ENCODE data around the gene LRRC10B. TPM values are rescaled to one million over a fixed set of nuclear protein-coding genes. Genes with fewer than 3 reads are reported as not detected.

LRRC10B gene
- total and polyA plus RNA-seq, 4 donors, result 9.2 to 29.3 (median 11.5) TPM

DNA sequence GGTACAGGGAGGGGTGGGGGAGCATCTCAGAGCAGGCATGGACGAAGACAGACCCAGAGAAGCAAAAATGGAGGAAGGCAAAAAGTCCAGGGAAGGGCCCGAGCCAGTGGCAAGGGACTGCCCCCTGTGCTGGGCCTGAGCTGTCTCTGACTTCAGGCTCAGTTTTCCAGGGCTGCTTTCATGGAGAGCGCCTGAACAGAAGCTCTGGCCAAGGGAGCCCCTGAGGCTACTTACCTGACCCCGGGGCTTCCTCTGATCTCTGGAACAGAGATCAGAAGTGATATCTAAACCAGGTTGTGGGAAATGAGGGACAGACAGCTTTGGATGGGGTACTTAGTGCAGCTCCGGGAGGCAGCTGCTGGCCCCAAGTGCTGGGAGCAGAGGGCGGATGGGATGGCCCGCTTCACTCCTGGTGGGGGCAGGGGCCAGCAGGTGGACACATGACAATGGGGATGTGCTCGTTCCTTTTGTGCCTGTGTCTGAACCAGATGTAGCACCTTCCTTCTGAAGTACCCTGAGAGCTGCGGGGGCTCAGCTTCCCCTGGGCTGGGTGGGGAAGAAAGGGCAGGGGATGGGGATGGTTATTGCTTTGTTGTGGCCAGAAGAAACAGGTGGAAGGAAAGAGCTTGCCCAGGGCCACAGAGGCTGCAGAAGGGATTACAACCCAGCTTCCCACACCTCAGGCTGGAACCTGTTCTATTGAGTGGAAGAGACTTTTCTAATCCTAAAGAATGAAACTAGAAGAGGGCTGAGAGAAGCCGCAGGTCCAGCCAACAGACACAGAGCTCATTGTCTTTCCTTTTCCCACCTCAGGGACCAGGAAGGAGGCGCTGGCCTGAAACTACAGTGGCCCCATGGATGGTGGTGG is 5.7 kb downstream of the LRRC10B start:
- peaks cover 0 to 6% (median 4%) of the 10 kb centered on the region in 3 donors for H3K27me3 ChIP-seq (ENCODE audit: control insufficient read depth in 3 of 3, insufficient read depth in 3 of 3, low read length in 2 of 3)
- ATAC-seq (ENCODE audit: insufficient read depth, low FRiP score) (no peak), DNase-seq (no peak)
- no peak overlapping the region for H3K4me3 ChIP-seq
- peaks cover 0 to 19% (median 4%) of the 10 kb centered on the region in 5 donors for H3K4me1 ChIP-seq (ENCODE audit: control insufficient read depth in 5 of 5, insufficient read depth in 5 of 5, low read length in 5 of 5)
- no peak overlapping the region for H3K27ac ChIP-seq (ENCODE audit: low read depth in 1 of 2, low read length in 1 of 2)
- TF ChIP-seq, protein P1, sequence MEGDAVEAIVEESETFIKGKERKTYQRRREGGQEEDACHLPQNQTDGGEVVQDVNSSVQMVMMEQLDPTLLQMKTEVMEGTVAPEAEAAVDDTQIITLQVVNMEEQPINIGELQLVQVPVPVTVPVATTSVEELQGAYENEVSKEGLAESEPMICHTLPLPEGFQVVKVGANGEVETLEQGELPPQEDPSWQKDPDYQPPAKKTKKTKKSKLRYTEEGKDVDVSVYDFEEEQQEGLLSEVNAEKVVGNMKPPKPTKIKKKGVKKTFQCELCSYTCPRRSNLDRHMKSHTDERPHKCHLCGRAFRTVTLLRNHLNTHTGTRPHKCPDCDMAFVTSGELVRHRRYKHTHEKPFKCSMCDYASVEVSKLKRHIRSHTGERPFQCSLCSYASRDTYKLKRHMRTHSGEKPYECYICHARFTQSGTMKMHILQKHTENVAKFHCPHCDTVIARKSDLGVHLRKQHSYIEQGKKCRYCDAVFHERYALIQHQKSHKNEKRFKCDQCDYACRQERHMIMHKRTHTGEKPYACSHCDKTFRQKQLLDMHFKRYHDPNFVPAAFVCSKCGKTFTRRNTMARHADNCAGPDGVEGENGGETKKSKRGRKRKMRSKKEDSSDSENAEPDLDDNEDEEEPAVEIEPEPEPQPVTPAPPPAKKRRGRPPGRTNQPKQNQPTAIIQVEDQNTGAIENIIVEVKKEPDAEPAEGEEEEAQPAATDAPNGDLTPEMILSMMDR (IDR thresholded peaks at IDR 0.05; ENCODE audit: control extremely low read depth, extremely low read depth), result no peak
- WGBS, 2 donors, result 72 to 86% methylated on average over 11 of the region's 11 CpGs
- no peaks in the 10 kb centered on the region for H3K9me3 ChIP-seq (ENCODE audit: control insufficient read depth in 4 of 4, insufficient read depth in 3 of 4, low read length in 3 of 4)
- no peaks in the 10 kb centered on the region for H3K36me3 ChIP-seq (ENCODE audit: control insufficient read depth in 4 of 4, insufficient read depth in 4 of 4, low read length in 4 of 4)
- no peak overlapping the region for H3K9ac ChIP-seq (ENCODE audit: insufficient read depth in 1 of 2, low read length in 2 of 2)

DNA sequence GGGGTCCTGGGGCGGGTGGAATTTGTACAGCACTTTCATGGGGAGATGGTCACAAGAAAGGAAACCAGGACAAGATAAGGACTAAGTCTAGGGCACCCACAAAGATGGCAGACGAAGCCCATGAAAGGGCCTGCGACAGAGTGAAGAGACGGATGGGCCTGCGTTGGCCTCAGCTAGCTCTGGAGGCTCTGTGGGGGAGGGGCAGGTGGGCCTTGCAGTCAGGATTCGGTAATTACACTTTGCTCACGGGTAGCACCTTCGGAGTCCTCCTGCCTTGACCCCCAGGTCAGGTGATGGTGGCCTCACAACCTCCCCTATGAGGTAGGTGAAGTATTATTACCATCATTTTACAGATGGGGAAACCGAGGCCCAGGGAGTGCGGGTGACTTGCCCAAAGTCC is 7.1 kb downstream of the LRRC10B start:
- Histone ChIP-seq H3K27me3 (ENCODE audit: control insufficient read depth in 3 of 3, insufficient read depth in 3 of 3, low read length in 2 of 3) (no peaks in the 10 kb centered on the region), H3K36me3 (ENCODE audit: control insufficient read depth in 4 of 4, insufficient read depth in 4 of 4, low read length in 4 of 4) (no peaks in the 10 kb centered on the region), H3K27ac (ENCODE audit: low read depth in 1 of 2, low read length in 1 of 2) (no peak overlapping the region), H3K9ac (ENCODE audit: insufficient read depth in 1 of 2, low read length in 2 of 2) (no peak overlapping the region), H3K4me1 (ENCODE audit: control insufficient read depth in 5 of 5, insufficient read depth in 5 of 5, low read length in 5 of 5) (peaks cover 0 to 19% (median 4%) of the 10 kb centered on the region in 5 donors), H3K9me3 (ENCODE audit: control insufficient read depth in 4 of 4, insufficient read depth in 3 of 4, low read length in 3 of 4) (no peaks in the 10 kb centered on the region), H3K4me3 (no peak overlapping the region)
- no peak for ATAC-seq (ENCODE audit: insufficient read depth, low FRiP score)
- DNase-seq, result no peak
- 87 to 88% methylated on average over 10 of the region's 10 CpGs for WGBS, 2 donors
- TF ChIP-seq, protein P1 (IDR thresholded peaks at IDR 0.05; ENCODE audit: control extremely low read depth, extremely low read depth), result no peak

DNA sequence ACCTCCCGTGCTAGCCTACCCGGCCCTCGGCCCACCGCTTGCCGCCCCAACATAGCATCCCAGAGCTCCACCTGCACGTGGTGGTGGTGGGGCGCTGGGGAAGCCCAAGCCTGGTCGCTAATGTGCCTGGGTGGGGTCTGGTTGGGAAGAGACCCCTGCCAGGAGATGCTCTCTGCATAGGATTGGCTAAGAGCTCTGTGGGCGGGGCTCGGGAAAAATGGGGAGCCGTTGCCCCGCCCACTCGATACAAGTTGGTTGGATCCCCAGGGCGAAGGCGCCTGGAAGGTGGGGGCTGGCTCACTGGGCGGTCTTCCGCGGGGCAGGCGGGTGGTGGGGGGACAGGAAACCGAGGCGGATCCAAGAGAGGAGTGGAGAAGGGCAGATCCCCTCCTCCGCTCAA is 7.6 kb downstream of the LRRC10B start:
- H3K36me3 ChIP-seq (ENCODE audit: control insufficient read depth in 4 of 4, insufficient read depth in 4 of 4, low read length in 4 of 4), result peaks cover 0 to under 1% (median 0%) of the 10 kb centered on the region in 4 donors
- DNase-seq, result no peak
- H3K9ac ChIP-seq (ENCODE audit: insufficient read depth in 1 of 2, low read length in 2 of 2), result peak overlapping the region in 1 of 2 donors; percentile 25
- ATAC-seq (ENCODE audit: insufficient read depth, low FRiP score), result no peak
- 35 to 45% methylated on average over 22 of the region's 22 CpGs for WGBS, 2 donors
- no peaks in the 10 kb centered on the region for H3K9me3 ChIP-seq (ENCODE audit: control insufficient read depth in 4 of 4, insufficient read depth in 3 of 4, low read length in 3 of 4)
- no peak overlapping the region for H3K4me3 ChIP-seq
- H3K27ac ChIP-seq (ENCODE audit: low read depth in 1 of 2, low read length in 1 of 2), result no peak overlapping the region
- no peaks in the 10 kb centered on the region for H3K27me3 ChIP-seq (ENCODE audit: control insufficient read depth in 3 of 3, insufficient read depth in 3 of 3, low read length in 2 of 3)
- TF ChIP-seq, protein P1 (IDR thresholded peaks at IDR 0.05; ENCODE audit: control extremely low read depth, extremely low read depth), result no peak
- H3K4me1 ChIP-seq (ENCODE audit: control insufficient read depth in 5 of 5, insufficient read depth in 5 of 5, low read length in 5 of 5), result peaks cover 0 to 19% (median 4%) of the 10 kb centered on the region in 5 donors
